Dendritic cell treated with granulocyte-macrophage colony-stimulating factor and Interleukin-4, amounts not matched to agents 40 ng/mL and 50 ng/mL, for 4 days (primary cell): Measurements from ENCODE around the gene TTC32.
"Not testable (repeated sequence)": the region's sequence is repeated elsewhere in the genome, so short reads cannot be mapped to it uniquely, and the experiment has no call there.

Experiments used
- H3K27ac Mint-ChIP-seq: one replicate; pipeline ENCODE4 v1.8.0; 2022; ENCODE audit warnings: mild to moderate bottlenecking, mixed read lengths
- H3K27me3 Mint-ChIP-seq: one replicate; pipeline ENCODE4 v1.8.0; 2022; ENCODE audit warnings: mild to moderate bottlenecking, mixed read lengths
- H3K36me3 Mint-ChIP-seq: one replicate; pipeline ENCODE4 v1.8.0; 2022; ENCODE audit warnings: low read depth, mixed read lengths
- H3K4me1 Mint-ChIP-seq: one replicate; pipeline ENCODE4 v1.8.0; 2022; ENCODE audit warnings: low read depth, mixed read lengths
- H3K4me3 Mint-ChIP-seq: one replicate; pipeline ENCODE4 v1.8.0; 2022; ENCODE audit warnings: mild to moderate bottlenecking, moderate library complexity, mixed read lengths
- H3K9me3 Mint-ChIP-seq: one replicate; pipeline ENCODE4 v1.8.0; 2022; ENCODE audit warnings: mixed read lengths
- intact Hi-C: fragments of 100-400 bp; cut with micrococcal nuclease; formaldehyde crosslinking; loops from one replicate; pipeline ENCODE4 v1.15.0; 2022

TTC32 gene

GRCh38 chr2:19890104-19890503, 11.7 kb downstream of the TTC32 start:
- Mint-ChIP-seq H3K4me3 (no peak overlapping the region), H3K4me1 (peaks cover 62% of the 10 kb centered on the region), H3K9me3 (peaks cover 9% of the 10 kb centered on the region), H3K27me3 (peaks cover 3% of the 10 kb centered on the region), H3K36me3 (peaks cover 17% of the 10 kb centered on the region), H3K27ac (no peak overlapping the region)
- intact Hi-C loops: no loop called here

- H3K9me3 Mint-ChIP-seq: peaks cover 9% of the 10 kb centered on the region
- H3K27ac Mint-ChIP-seq: peak overlapping the region; percentile 55
- H3K27me3 Mint-ChIP-seq: peaks cover 3% of the 10 kb centered on the region
- peaks cover 11% of the 10 kb centered on the region for H3K36me3 Mint-ChIP-seq
- H3K4me3 Mint-ChIP-seq: no peak overlapping the region
- intact Hi-C loops: no loop called here
- peaks cover 56% of the 10 kb centered on the region for H3K4me1 Mint-ChIP-seq
Measured at GRCh38 chr2:19888831-19889230, 13.0 kb downstream of the TTC32 start.

GRCh38 chr2:19887510-19887909, 14.3 kb downstream of the TTC32 start:
- Mint-ChIP-seq H3K27me3 (peaks cover 3% of the 10 kb centered on the region), H3K36me3 (peaks cover 6% of the 10 kb centered on the region), H3K4me3 (no peak overlapping the region), H3K27ac (peak overlapping the region; percentile 55), H3K4me1 (peaks cover 68% of the 10 kb centered on the region), H3K9me3 (peaks cover 9% of the 10 kb centered on the region)
- intact Hi-C loops: no loop called here

GRCh38 chr2:19886261-19886660, 15.5 kb downstream of the TTC32 start:
- Mint-ChIP-seq H3K4me1 (peaks cover 65% of the 10 kb centered on the region), H3K27me3 (peaks cover 3% of the 10 kb centered on the region), H3K4me3 (no peak overlapping the region), H3K36me3 (no peaks in the 10 kb centered on the region), H3K9me3 (no peaks in the 10 kb centered on the region), H3K27ac (peak overlapping the region; percentile 51)
- intact Hi-C loops: no loop called here

GRCh38 chr2:19885791-19886190, 16.0 kb downstream of the TTC32 start:
- Mint-ChIP-seq H3K36me3 (no peaks in the 10 kb centered on the region), H3K9me3 (no peaks in the 10 kb centered on the region), H3K27ac (peak overlapping the region; percentile 51), H3K27me3 (peaks cover 3% of the 10 kb centered on the region), H3K4me1 (peaks cover 65% of the 10 kb centered on the region), H3K4me3 (no peak overlapping the region)
- intact Hi-C loops: no loop called here

GRCh38 chr2:19883971-19884720, 17.6 kb downstream of the TTC32 start:
- H3K27me3 Mint-ChIP-seq: peaks cover 3% of the 10 kb centered on the region
- no peak overlapping the region for H3K4me3 Mint-ChIP-seq
- no peaks in the 10 kb centered on the region for H3K36me3 Mint-ChIP-seq
- no peaks in the 10 kb centered on the region for H3K9me3 Mint-ChIP-seq
- H3K4me1 Mint-ChIP-seq: peaks cover 55% of the 10 kb centered on the region
- H3K27ac Mint-ChIP-seq: no peak overlapping the region
- intact Hi-C loops: no loop called here

- Mint-ChIP-seq H3K27me3 (peaks cover 3% of the 10 kb centered on the region), H3K9me3 (no peaks in the 10 kb centered on the region), H3K4me1 (peaks cover 49% of the 10 kb centered on the region), H3K36me3 (no peaks in the 10 kb centered on the region), H3K4me3 (no peak overlapping the region), H3K27ac (no peak overlapping the region)
- intact Hi-C loops: no loop called here
Measured at GRCh38 chr2:19883486-19883885, 18.3 kb downstream of the TTC32 start.

GRCh38 chr2:19882286-19882685, 19.5 kb downstream of the TTC32 start:
- intact Hi-C loops: no loop called here
- Mint-ChIP-seq H3K27me3 (peaks cover 3% of the 10 kb centered on the region), H3K4me1 (peaks cover 37% of the 10 kb centered on the region), H3K4me3 (no peak overlapping the region), H3K36me3 (no peaks in the 10 kb centered on the region), H3K27ac (no peak overlapping the region), H3K9me3 (no peaks in the 10 kb centered on the region)

GRCh38 chr2:19881908-19882265, 19.9 kb downstream of the TTC32 start:
- Mint-ChIP-seq H3K27me3 (peaks cover 3% of the 10 kb centered on the region), H3K36me3 (no peaks in the 10 kb centered on the region), H3K9me3 (no peaks in the 10 kb centered on the region), H3K4me3 (no peak overlapping the region), H3K4me1 (peaks cover 33% of the 10 kb centered on the region), H3K27ac (no peak overlapping the region)
- intact Hi-C loops: no loop called here

GRCh38 chr2:19881221-19881907, 20.4 kb downstream of the TTC32 start:
- Mint-ChIP-seq H3K9me3 (no peaks in the 10 kb centered on the region), H3K27me3 (peaks cover 3% of the 10 kb centered on the region), H3K4me3 (no peak overlapping the region), H3K27ac (no peak overlapping the region), H3K4me1 (peaks cover 29% of the 10 kb centered on the region), H3K36me3 (no peaks in the 10 kb centered on the region)
- intact Hi-C loops: no loop called here

GRCh38 chr2:19880191-19880590, 21.6 kb downstream of the TTC32 start:
- H3K9me3 Mint-ChIP-seq, H3K4me3 Mint-ChIP-seq, intact Hi-C loops, H3K36me3 Mint-ChIP-seq, H3K27me3 Mint-ChIP-seq, H3K27ac Mint-ChIP-seq: not testable (repeated sequence)
- H3K4me1 Mint-ChIP-seq: peaks cover 19% of the 10 kb centered on the region

GRCh38 chr2:19879120-19879519, 22.7 kb downstream of the TTC32 start:
- intact Hi-C loops: no loop called here
- no peaks in the 10 kb centered on the region for H3K9me3 Mint-ChIP-seq
- no peak overlapping the region for H3K4me3 Mint-ChIP-seq
- no peak overlapping the region for H3K27ac Mint-ChIP-seq
- no peaks in the 10 kb centered on the region for H3K27me3 Mint-ChIP-seq
- peaks cover 19% of the 10 kb centered on the region for H3K4me1 Mint-ChIP-seq
- H3K36me3 Mint-ChIP-seq: no peaks in the 10 kb centered on the region

- intact Hi-C loops: no loop called here
- no peaks in the 10 kb centered on the region for H3K27me3 Mint-ChIP-seq
- no peaks in the 10 kb centered on the region for H3K36me3 Mint-ChIP-seq
- no peaks in the 10 kb centered on the region for H3K9me3 Mint-ChIP-seq
- no peak overlapping the region for H3K4me3 Mint-ChIP-seq
- no peak overlapping the region for H3K27ac Mint-ChIP-seq
- peaks cover 16% of the 10 kb centered on the region for H3K4me1 Mint-ChIP-seq
Measured at GRCh38 chr2:19878268-19879046, 23.3 kb downstream of the TTC32 start.

- Mint-ChIP-seq H3K9me3 (no peaks in the 10 kb centered on the region), H3K27ac (no peak overlapping the region), H3K4me1 (peaks cover under 1% of the 10 kb centered on the region), H3K36me3 (no peaks in the 10 kb centered on the region), H3K27me3 (no peaks in the 10 kb centered on the region), H3K4me3 (no peak overlapping the region)
- intact Hi-C loops: no loop called here
Measured at GRCh38 chr2:19876751-19877150, 25.0 kb downstream of the TTC32 start.
